ENCODE measurements around the gene PTPN2. TPM values are rescaled to one million over a fixed set of nuclear protein-coding genes. Genes with fewer than 3 reads are reported as not detected.

The PTPN2 gene
- total RNA-seq, 1 experiment from 2014 or later = 38.8 TPM

DNA sequence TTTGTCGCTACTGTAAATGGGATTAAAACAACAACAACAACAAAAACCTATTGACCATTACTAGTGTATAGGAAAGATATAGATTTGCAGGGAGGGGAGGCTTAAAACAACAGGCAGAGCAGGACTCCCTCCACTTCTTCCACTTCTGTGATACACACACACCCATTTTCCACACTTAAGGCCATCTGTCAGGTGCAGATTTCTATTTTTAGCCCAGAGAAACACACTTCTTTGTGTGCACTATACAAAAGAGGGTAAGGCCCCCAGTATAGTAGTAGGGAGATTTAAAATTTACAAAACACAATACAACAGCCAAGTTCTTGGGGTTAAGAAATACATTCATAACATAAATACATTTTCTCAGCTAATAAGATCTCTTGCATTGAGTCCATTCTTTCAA lies 22.4 kb downstream of the PTPN2 start:
- no peak for DNase-seq (ENCODE audit: extremely low read depth, low read depth)

DNA sequence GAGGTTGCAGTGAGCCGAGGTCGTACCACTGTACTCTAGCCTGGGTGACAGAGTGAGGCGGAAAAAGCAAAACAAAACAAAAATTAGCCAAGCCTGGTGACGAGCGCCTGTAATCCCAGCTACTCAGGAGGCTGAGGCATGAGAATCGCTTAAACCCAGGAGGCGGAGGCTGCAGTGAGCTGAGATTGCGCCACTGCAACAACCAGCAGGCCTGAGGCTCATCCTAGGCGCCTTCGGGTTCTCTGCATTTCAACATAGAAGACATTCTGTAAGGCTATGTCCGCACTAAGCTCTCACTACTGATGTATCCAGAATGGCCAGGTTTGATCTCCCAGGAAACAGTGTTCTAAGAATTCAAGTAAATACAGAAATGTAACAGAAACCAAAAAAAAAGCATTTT lies 23.5 kb downstream of the PTPN2 start:
- DNase-seq (ENCODE audit: extremely low read depth, low read depth) = no peak

DNA sequence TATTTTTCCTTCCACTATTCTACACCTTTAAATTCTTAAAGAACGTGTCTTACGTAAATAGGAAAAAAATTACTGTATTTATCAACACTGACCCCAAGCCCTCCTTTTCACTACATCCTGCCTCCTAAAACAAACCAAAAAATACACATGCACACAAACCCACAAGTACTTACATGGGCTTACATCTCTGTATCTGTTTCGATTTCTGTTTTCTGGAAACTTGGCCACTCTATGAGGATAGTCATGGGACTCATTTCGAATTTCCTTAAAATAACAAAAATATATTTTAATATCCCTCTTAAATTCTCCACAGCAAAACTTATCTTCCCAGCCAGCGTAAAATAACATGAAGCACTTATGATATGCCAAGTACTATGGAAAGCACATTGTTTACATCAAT lies 25.0 kb downstream of the PTPN2 start:
- DNase-seq (ENCODE audit: extremely low read depth, low read depth) = no peak

DNA sequence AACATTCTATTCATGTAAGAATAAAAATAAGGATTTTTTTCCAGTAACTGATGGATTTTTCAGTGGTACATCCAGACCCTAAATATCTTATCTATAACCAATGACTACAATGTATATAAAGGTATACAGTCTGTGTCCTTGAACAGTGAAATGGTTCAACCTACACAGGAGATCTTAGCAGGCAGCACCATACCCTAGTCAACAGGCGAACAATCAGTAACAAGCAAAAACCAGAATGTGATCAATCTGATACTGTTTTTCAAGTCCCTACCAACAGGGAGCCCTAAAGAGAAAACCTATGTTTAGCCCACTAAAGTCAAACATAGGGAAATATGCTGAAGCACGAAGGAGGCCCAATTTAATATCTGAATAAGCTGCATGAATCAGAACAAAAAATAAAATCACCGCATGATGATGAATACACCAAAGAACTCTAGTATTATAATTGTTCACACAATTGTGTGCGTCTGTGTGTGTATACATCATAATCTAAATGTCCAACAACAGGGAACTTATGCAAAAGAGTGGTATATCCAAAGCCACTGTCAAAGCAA lies 26.0 kb downstream of the PTPN2 start:
- no peak for DNase-seq (ENCODE audit: extremely low read depth, low read depth)

DNA sequence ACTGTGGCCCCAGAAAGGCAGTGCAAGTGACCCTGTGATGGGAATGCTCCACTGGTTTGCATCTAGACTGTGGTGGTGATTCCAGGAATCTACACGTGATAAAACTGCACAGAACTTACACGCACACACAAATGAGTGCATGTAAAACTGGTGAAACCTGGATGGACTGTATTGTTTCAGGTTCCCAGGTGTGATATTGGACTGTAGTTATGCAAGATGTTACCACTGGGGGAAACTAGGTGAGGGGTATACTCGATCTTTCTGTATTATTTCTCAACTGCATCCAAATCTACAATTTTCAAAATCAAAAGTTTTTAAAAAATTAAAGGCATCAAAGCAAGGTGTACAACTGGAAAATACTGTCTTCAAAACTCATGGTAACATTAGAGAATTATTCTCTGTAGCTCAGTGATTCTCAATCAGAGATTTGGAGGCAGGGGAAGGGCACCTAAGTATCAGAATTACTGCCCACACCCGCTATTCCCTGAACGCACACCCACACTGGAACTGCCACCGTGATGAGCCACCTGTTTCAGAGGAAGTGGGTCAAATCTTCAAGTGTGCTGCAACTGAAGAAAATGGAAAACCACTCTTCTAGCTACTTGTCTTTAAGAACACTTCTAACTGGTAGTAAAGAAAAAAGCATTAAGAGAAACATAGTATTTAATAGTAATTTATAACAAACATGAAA lies 26.7 kb downstream of the PTPN2 start:
- no peak for DNase-seq (ENCODE audit: extremely low read depth, low read depth)

DNA sequence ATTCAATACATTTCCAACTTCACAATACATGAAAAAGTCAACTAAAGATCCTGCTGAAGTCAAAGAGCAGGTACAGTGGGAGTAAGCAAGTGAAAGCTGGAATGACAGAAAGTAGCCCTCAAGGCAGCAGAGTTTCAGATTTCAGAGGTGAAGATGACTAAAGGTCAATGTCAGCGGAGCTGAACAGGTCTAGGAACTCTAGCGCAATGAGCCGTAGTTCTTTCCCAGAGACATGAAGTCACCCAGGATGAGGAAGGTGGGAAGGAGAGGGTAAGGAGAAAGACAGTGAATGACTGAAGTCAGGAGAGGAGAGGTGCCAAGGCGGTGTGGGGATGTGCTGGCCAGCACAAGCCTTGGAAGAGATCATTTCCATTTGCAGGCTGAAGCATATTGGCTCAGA lies 28.1 kb downstream of the PTPN2 start:
- no peak for DNase-seq (ENCODE audit: extremely low read depth, low read depth)

DNA sequence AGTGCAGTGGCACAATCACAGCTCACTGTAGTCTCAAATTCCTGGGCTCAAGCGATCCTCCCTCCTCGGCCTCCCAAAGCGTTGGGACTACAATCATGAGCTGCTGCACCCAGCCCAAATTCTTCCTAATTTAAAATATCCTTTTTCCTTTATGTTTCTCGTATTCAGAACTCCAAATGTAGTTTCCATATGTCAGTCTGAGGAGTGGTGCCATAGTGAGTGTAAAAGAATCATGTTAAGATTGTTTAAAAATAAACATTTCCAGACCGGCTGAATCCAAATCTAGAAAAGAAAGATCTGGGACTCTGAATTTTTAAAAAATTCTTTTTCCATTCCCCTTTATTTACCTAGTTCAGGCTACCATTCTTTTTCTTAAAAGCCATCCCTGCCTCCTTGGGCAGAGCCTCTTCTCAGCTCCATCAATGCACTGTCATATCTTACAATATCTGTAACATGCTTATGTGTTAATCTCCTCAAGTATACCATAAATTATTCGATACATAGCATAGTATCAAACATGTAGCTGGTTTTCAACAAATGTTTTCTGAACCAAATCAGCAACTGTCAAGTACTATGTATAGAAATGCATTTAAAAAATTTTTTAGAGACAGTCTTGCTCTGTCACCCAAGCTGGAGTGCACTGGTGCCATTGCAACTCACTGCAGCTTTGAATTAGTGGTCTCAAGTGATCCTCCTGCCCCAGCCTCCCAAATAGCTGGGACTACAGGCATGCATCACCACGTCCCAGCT lies 31.3 kb downstream of the PTPN2 start:
- DNase-seq (ENCODE audit: extremely low read depth, low read depth) = no peak

DNA sequence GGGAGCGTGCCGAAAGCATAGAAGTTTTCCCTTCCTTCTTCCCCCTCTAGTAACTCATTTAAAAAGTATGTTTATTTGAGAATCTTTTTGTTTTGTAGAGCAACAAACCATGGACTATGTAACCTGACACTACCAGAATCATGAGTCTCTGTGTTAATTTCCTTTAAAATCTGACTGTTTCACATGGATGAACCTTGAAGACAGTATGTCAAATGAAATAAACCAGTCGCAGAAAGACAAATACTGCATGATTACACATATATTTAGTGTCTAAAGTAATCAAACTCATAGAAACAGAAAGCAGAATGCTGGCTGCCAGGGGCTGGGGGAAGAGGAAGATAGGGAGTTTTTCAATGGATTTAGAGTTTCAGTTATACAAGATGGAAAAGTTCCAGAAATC lies 32.3 kb downstream of the PTPN2 start:
- DNase-seq (ENCODE audit: extremely low read depth, low read depth) = no peak

DNA sequence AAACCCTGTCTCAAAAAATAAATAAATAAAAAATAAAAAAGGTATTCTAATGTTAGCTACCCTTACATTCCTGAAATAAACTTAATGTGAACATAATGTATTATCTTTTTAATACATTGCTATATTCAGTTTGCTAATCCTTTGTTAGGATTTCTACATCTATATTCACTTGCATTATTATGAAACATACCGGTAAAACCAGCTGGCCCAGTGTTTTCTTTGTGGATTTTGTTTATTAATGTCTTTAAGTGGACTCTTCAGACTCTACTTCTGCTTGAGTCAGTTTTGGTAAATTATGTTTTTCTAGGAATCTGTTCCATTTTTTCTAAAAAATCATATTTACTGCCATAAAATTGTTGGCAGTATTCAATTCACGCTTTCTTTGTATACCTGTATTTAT lies 34.5 kb downstream of the PTPN2 start:
- no peak for DNase-seq (ENCODE audit: extremely low read depth, low read depth)

DNA sequence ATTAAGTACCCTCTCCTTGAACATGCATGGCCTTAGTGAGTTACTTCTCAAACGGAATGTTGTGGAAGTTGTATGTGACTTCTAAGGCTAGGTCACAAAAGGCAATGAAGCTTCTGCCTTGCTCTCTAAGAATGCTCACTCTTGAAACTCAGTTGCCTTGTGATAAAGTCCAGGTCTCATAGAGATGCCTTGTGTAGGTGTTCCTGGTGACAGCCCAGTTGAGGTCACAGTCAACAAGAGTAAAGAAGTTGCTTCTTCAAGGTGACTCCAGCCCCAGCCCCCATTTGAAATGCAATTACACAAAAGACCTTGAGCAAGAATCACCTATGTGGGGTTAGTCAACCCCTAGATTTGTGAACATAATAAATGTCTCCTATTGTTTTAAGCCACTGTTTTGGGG lies 35.6 kb downstream of the PTPN2 start:
- DNase-seq (ENCODE audit: extremely low read depth, low read depth) = no peak

DNA sequence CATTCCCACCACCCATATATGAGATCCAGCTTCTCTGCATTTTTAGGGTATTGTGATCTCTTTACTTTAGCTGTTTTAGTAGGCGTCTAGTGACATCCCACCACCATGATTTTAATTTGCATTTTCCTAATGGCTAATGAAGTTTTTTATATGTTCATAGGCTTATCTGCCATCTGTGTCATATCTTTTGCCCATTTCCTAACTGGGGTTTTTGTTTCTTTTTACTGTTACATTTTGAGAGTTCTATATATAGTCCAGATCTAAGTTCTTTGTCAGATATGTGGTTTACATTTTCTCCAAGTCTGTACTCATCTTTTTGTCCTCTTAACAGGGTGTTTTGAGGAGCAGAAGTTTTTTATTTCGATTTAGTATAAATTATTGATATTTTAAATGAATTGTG lies 39.6 kb downstream of the PTPN2 start:
- DNase-seq (ENCODE audit: extremely low read depth, low read depth) = no peak

DNA sequence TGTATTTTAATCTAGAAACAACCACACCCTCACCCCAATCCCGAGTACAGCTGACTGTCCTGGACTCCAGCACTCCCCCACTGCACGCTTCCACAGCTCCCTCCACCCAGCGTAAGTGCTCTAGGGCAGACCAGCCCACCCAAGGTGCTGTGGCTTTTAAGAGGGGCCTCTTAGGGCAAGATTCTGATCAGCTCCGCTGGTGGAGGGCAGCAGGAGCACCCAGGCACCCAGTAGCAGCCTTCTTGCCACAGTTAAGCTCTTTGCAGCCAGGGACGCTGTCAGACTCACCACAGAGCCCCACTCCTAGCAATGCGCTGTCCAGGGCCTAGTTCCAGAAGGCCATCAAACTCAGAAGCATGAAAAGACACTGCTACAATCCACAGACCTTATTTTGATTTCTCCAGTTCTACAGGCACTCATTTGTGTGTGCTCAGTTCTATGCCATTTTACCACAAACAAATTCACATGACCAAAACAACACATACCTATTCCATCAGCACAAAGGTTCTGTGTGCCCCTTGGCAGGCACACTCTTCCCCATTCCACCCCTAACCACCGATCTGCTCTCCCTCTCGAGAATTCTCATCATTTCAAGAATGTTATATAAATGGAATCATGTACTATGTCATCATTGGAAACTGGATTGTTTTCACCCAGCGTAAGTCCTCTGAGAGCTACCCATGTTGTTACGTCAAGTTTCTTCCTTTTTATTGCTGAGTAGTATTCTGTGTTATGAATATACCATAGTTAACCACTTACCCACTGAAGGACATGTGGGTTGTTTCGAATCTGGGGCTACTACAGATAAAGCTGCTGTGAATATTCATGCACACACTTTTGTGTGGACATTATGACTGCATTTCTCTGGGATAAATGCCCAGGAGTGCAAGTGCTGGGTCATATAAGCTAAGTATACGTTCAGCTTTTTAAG lies 40.4 kb downstream of the PTPN2 start:
- DNase-seq (ENCODE audit: extremely low read depth, low read depth) = no peak

DNA sequence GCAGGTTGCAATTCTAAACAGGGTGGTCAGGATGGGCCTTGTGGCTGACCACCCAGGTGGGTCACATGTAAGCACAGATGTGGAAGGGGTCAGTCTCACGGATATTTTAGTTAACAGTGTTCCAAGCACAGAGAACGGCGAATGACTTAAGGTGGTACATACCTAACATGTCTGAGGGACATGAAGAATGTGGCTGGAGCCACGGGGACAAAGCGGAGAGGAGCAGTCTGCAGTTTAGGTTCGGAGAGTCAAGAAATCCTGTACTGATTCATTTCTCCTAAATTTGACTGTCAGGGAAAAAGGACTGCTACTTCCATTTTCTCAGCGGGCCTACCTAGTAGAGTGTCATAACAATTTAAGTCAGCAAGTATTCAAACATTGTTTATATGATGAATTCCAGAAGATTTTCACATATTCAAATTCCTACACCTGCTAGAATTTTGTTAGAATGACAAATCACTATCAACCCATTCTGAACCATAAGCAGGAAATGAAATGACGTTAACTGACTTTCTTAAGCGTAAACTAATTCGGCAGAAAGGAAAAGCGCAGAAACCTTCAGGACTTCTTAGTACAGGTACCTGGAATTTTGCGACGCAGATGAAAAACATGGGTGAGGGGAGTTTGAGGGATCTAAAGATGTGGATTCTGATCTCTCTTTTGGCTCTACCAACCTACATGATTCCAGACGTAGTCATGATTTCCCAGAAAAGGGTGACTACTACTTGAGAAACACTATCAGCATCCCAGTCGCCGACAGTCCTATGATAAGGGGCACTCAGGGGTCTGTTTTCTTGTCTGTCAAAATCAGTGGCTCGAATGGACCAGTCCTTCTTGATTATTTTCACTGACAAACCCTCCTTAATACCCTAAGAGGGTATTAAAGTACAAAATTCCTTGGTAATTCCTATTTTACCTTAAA lies 41.3 kb downstream of the PTPN2 start:
- DNase-seq (ENCODE audit: extremely low read depth, low read depth) = no peak

DNA sequence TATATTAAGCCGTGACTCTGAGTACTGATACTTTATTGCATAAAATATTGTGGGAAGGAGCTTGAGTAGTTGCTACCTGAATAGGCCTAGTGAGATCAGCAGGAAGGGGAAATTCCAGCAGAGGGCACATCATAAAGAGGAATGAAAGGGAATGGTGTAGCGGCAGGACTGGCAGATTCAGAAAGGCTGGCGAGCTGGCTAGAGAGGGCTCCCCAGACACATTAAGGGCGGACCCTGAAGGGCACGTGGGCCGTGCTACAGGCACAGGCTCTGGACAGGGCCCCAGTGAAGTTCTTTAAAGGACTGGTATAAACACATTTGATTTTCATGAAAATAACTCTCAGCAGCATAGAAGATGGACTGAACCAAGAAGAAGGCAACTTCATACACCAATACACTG lies 43.0 kb downstream of the PTPN2 start:
- no peak for DNase-seq (ENCODE audit: extremely low read depth, low read depth)

DNA sequence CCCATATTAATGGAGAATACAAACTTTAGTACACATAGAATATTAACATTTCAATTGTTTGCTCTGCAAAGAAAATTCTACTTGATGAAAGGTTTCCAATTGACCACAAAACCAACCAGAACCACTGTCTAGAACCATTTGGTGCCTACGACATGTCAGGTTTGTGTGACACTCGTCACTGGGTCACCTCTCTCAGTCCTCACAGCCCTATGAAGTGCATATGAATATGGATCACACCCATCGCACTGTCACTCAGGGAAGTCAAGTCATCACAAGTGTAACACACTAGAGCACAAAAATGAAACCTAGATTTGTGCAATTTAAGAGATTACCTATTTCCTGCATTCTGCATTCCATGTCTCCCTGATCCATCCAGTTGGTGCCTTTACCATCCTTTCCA lies 43.7 kb downstream of the PTPN2 start:
- no peak for DNase-seq (ENCODE audit: extremely low read depth, low read depth)

DNA sequence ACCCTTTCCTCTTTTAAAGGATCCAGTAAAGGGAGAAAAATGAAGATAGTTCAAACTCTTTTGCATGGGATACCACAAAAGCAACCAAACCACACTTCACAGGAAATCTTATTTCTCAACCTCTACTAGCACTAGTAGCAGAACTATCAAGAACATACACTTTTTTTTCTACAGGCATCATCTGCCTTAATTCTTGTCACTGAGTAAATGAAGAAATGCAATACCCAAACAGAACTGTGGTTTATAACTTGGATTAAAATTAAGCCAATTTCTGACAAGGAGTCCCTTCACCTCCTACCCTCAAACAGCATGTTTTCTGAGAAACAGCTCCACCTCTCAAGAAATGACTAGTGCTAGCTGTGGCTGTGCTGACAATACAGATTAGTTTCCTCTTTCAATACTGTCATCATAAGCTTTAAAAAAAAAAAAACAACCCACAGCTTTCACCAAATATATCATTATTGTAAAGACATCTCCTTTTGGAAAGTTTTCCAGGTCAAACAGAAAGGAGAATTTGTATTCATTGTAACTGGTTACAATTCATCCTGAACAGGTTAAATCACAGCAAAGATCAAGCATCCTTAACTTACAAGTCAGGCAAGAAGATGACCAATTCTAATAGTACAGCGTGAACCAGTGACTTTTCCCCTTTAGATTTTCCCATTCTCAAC lies 44.4 kb downstream of the PTPN2 start:
- DNase-seq (ENCODE audit: extremely low read depth, low read depth) = no peak

DNA sequence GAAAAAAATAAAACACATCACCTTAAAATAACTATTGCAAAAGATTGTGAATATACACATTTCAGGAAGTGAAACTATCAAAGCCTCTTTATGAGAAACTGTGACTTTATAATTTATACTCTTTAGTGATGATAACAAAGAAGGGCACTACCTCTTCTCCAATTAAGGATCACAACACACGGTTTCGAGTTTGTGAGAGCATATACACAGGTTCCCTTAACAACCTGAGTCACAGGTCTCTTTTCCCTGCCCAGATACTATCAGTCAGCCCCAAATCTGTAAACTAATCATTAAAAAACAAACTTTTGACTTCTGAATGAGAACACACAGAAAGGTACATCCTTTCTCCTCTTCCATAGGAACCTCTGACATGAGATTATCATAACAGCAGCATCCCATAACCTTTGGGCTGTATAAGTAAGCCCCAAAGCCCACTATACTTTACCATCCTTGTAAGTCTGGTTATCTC lies 44.9 kb downstream of the PTPN2 start:
- no peak for DNase-seq (ENCODE audit: extremely low read depth, low read depth)

DNA sequence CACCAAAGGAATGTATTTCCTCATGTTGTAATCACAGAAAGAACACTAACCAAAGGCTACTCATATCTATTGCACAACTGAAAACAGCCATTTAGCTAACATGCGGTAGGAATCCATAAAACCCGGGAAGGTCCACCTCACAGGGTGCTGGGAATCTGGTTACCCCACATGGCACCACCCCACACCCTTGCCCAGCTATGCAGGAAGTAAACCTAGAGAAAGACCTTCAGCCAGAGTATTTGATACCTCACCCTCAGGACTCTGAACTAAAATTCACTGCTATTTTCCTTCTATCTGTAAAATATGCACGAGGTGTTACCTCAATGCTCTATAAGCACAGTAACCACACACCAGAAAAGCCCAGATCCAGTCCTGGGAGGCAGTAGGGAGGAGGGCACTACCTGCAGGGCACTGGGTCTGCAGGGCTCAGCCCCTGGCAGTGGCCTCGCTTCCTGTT lies 45.8 kb downstream of the PTPN2 start:
- peak; percentile 54 for DNase-seq (ENCODE audit: extremely low read depth, low read depth)

DNA sequence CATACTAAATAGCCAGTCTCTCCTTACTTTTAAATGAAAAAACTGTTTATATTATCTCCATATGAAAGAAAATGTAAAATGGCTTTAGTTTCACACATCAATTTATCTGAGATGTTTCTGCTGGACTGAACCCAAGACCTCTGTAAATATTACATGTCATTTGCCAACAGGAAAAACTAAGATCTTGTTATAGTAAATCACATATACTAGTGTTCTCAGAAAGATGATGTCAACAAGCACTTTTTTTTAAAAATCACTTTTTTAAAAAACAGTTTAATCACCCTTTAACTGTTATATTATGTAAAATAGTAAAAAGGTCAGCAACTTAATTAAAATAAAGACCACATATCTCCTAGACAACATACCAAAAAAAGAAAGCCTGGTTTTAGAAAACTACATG lies 46.3 kb downstream of the PTPN2 start:
- DNase-seq (ENCODE audit: extremely low read depth, low read depth) = no peak
